Measurements from ENCODE around the gene CARMIL1. TPM values are rescaled to one million over a fixed set of nuclear protein-coding genes. Genes with fewer than 3 reads are reported as not detected.

Gene CARMIL1
- total and polyA plus RNA-seq, 2 of the 8 experiments (the other 6 are each of a cell fraction or from before 2014, with no cell fraction given) = 20.3 to 40.4 TPM

DNA sequence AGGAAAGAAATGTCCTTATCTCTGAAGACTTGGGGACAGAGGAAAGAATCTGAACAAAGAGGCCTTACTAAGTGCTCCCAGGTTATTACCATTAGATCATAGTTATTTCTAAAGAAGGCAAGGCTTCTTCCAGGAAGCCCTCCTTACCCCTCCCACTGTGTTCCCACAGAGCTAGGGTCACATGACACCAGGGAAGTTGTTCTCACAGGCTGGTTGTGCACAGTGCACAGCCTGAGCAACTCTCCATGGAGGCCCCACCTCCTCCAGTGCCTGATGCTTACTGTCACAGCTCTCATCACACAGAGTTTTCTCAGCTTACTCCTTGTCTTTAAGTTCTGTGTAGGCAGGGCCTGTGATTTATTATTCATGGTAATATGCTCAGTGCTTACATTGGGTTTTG, 303.9 kb downstream of the CARMIL1 start:
- ChIA-PET POLR2A (ENCODE audit: partially characterized antibody) (no interaction called here), CTCF (ENCODE audit: partially characterized antibody) (interaction anchor here (0.6 to 1.7 kb wide), 3 partner anchors 10 to 248 kb away, joined by 3 to 5 read pairs (median 3); no protein-coding TSS in a partner anchor)
- DNase-seq (ENCODE audit: low read depth in 1 of 2, low spot score in 2 of 2) (no peak), FAIRE-seq (no peak)
- Histone ChIP-seq H2AFZ (ENCODE audit: low read length) (no peak overlapping the region), H3K4ac (replicated peaks; ENCODE audit: insufficient read length, low read depth, low read length) (no peak overlapping the region), H4K91ac (replicated peaks; ENCODE audit: insufficient read length, low read length) (no peak overlapping the region), H3K27ac (ENCODE audit: low read depth, low read length) (no peak overlapping the region), H3K18ac (ENCODE audit: extremely low read depth, low read length) (no peak overlapping the region), H3K9me3 (ENCODE audit: insufficient read depth in 2 of 2, low read depth in 1 of 2, low read length in 1 of 2) (peaks cover 0 to 5% of the 10 kb centered on the region in 2 experiments; a peak in 1 of 4 replicates), H3K56ac (replicated peaks; ENCODE audit: insufficient read length, low read depth, low read length) (no peak overlapping the region), H3K27me3 (replicated peaks in 1 of 4; ENCODE audit: control insufficient read depth in 3 of 4, extremely low read depth in 1 of 4, insufficient read depth in 3 of 4, low read length in 3 of 4) (no peaks in the 10 kb centered on the region), H4K8ac (ENCODE audit: extremely low read depth, insufficient read depth, low read length) (no peak overlapping the region), H2AK5ac (ENCODE audit: low read depth, low read length) (no peak overlapping the region), H3K4me3 (ENCODE audit: extremely low read depth in 1 of 4, insufficient read depth in 2 of 4, low read depth in 3 of 4, low read length in 4 of 4) (no peak overlapping the region), H3K23ac (ENCODE audit: insufficient read length) (no peak overlapping the region), H3K14ac (ENCODE audit: insufficient read length) (no peak overlapping the region), H3K79me2 (ENCODE audit: control insufficient read depth in 1 of 2, insufficient read depth in 2 of 2, low read length in 2 of 2) (no peaks in the 10 kb centered on the region), H2BK15ac (ENCODE audit: low read length) (no peak overlapping the region), H3K79me1 (ENCODE audit: low read depth, low read length) (no peaks in the 10 kb centered on the region), H2BK5ac (ENCODE audit: low read depth, low read length) (no peak overlapping the region), H3K9ac (replicated peaks in 1 of 4; ENCODE audit: extremely low read depth in 1 of 4, low read depth in 3 of 4, low read length in 3 of 4) (no peak overlapping the region), H4K20me1 (replicated peaks in 1 of 2; ENCODE audit: control insufficient read depth in 1 of 2, insufficient read depth in 2 of 2, low read length in 2 of 2) (no peaks in the 10 kb centered on the region), H2BK12ac (ENCODE audit: low read depth, low read length) (no peak overlapping the region), H3K4me2 (ENCODE audit: insufficient read depth in 1 of 2, low read depth in 2 of 2, low read length in 2 of 2) (no peak overlapping the region), H3K4me1 (replicated peaks in 1 of 4; ENCODE audit: control insufficient read depth in 3 of 4, insufficient read depth in 4 of 4, low read length in 3 of 4) (no peaks in the 10 kb centered on the region), H3K36me3 (ENCODE audit: control insufficient read depth in 2 of 4, insufficient read depth in 4 of 4, low read length in 3 of 4) (peaks cover 0 to 12% (median under 1%) of the 10 kb centered on the region in 4 experiments; a peak in 3 of 8 replicates), H2BK120ac (replicated peaks; ENCODE audit: low read depth, low read length) (no peak overlapping the region), H4K5ac (ENCODE audit: insufficient read length, low read depth, low read length) (no peak overlapping the region), H3K23me2 (ENCODE audit: low read depth, low read length) (no peaks in the 10 kb centered on the region), H2BK20ac (ENCODE audit: low read length) (no peak overlapping the region)
- TF ChIP-seq RFX5 (IDR thresholded peaks at IDR 0.05; ENCODE audit: borderline replicate concordance, low read depth, low read length) = no peak

Measured in H1 (cell line).